ENCODE data around the gene TUBA3D. TPM values are rescaled to one million over a fixed set of nuclear protein-coding genes. Genes with fewer than 3 reads are reported as not detected.
"Not testable (repeated sequence)": the region's sequence is repeated elsewhere in the genome, so short reads cannot be mapped to it uniquely, and the experiment has no call there.

Gene TUBA3D
- total RNA-seq, 3 donors from 2014 or later = not detected

DNA sequence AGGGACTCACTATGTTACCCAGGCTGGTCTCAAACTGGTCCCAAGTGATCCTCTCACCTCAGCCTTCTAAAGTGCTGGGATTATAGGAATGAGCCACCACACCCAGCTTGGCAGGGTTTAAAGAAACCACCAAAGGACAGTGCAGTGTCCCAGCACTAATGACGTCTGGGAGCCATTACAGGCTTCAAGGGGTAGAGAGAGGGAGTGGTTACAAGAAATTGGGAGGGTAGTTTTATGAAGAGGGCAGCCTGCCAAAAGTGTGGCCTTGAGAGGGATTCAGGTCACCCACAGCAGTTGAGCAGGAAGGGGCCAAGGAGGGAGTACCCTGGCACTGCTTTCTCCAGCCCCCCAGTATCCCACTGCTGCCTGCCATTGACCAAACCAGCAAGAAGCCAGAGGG is 1.3 kb downstream of the TUBA3D start:
- not testable (repeated sequence) for H3K36me3 Mint-ChIP-seq (ENCODE audit: insufficient read depth); H3K4me1 Mint-ChIP-seq (ENCODE audit: low read depth)

DNA sequence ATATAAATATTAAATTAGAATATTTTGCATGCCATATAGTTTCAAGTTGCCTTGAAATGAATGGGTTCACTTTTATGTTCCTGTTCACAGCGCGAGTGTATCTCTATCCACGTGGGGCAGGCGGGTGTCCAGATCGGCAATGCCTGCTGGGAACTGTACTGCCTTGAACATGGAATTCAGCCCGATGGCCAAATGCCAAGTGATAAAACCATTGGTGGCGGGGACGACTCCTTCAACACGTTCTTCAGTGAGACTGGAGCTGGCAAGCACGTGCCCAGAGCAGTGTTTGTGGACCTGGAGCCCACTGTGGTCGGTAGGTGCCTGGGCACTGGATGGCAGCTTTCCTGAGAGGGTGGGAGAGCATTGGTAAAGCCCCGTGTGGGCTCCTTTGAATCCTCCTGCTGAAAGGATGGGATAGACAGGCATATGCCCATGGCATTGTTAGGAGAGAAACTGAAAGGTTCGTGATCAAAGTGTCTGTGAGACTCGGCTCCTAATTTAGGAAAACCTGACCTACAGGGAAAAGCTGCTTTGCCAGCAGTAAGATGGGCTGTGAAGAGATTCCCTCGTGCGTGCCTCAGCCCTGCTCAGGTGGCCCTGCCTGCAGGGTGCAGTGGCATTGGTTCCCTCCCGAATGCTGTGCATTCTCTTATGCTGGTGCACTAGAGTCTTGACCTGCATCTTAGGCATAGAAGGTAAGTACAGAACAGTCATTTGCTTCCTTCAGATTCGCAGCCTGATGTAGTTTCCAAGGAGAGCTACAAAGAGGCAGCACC is 2.3 kb downstream of the TUBA3D start:
- H3K9me3 Mint-ChIP-seq; H3K4me3 Mint-ChIP-seq; DNase-seq; H3K27me3 Mint-ChIP-seq (ENCODE audit: low read depth); H3K4me1 Mint-ChIP-seq (ENCODE audit: low read depth); ATAC-seq: not testable (repeated sequence)
- H3K36me3 Mint-ChIP-seq (ENCODE audit: insufficient read depth) = peaks cover 12% of the 10 kb centered on the region

More for the DNA sequence above, 1.3 kb downstream of the TUBA3D start:
- not testable (repeated sequence) for H3K4me3 Mint-ChIP-seq; H3K27me3 Mint-ChIP-seq (ENCODE audit: low read depth); H3K9me3 Mint-ChIP-seq; ATAC-seq; DNase-seq

DNA sequence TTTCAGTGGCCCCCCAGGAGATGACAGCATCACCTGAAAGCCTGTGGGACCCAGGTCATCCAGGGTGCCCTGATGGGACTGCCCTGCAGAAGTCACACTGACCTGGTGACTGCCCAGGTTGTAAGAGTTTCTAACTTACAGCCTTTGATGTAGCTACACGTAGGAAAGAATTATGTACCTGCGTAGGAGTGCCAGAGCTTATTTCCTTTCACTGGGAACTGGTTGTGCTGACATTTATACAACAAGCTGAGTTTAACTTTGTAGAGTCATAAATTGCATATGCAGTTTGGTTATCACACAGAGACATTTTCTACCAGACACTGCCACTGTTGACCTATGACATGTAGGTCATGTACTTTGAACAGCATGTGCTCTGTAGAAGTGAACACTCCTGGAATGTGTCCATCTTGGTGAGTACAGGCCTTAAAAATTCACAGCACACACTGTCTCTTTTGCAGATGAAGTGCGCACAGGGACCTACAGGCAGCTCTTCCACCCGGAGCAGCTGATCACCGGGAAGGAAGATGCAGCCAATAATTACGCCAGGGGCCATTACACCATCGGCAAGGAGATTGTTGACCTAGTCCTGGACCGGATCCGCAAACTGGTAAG is 3.0 kb downstream of the TUBA3D start:
- not testable (repeated sequence) for H3K4me3 Mint-ChIP-seq; DNase-seq; H3K9me3 Mint-ChIP-seq; ATAC-seq; H3K4me1 Mint-ChIP-seq (ENCODE audit: low read depth); H3K27me3 Mint-ChIP-seq (ENCODE audit: low read depth)
- peaks cover 12% of the 10 kb centered on the region for H3K36me3 Mint-ChIP-seq (ENCODE audit: insufficient read depth)

DNA sequence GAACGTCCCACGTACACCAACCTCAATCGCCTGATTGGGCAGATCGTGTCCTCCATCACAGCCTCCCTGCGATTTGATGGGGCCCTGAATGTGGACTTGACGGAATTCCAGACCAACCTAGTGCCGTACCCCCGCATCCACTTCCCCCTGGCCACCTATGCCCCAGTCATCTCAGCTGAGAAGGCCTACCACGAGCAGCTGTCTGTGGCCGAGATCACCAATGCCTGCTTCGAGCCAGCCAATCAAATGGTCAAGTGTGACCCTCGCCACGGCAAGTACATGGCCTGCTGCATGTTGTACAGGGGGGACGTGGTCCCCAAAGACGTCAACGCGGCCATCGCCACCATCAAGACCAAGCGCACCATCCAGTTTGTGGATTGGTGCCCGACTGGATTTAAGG is 4.4 kb downstream of the TUBA3D start:
- H3K36me3 Mint-ChIP-seq (ENCODE audit: insufficient read depth) = peaks cover 12% of the 10 kb centered on the region
- not testable (repeated sequence) for H3K27me3 Mint-ChIP-seq (ENCODE audit: low read depth); H3K4me3 Mint-ChIP-seq; H3K4me1 Mint-ChIP-seq (ENCODE audit: low read depth); DNase-seq; H3K9me3 Mint-ChIP-seq; ATAC-seq

DNA sequence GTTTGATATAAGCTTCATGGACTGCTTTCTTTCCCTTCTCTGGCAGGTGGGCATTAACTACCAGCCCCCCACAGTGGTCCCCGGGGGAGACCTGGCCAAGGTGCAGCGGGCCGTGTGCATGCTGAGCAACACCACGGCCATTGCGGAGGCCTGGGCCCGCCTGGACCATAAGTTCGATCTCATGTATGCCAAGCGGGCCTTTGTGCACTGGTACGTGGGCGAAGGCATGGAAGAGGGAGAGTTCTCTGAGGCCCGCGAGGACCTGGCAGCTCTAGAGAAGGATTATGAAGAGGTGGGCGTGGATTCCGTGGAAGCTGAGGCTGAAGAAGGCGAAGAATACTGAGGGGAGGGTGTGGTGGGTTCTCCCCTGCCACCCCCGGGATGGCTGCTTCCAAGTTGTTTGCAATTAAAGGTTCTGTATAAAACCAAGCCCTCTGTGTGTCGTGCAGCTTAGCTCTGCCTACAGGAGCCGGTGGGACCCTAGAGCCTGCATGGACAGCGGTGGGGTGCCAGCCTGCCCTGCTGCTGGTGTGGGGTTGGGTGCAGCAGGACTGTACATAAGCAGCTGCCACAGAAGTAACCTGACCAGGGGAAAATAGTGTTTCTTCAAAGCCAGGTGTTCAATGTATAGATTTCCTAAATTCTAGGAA is 6.7 kb downstream of the TUBA3D start:
- not testable (repeated sequence) for DNase-seq; H3K27me3 Mint-ChIP-seq (ENCODE audit: low read depth)
- H3K36me3 Mint-ChIP-seq (ENCODE audit: insufficient read depth) = peaks cover 14% of the 10 kb centered on the region

DNA sequence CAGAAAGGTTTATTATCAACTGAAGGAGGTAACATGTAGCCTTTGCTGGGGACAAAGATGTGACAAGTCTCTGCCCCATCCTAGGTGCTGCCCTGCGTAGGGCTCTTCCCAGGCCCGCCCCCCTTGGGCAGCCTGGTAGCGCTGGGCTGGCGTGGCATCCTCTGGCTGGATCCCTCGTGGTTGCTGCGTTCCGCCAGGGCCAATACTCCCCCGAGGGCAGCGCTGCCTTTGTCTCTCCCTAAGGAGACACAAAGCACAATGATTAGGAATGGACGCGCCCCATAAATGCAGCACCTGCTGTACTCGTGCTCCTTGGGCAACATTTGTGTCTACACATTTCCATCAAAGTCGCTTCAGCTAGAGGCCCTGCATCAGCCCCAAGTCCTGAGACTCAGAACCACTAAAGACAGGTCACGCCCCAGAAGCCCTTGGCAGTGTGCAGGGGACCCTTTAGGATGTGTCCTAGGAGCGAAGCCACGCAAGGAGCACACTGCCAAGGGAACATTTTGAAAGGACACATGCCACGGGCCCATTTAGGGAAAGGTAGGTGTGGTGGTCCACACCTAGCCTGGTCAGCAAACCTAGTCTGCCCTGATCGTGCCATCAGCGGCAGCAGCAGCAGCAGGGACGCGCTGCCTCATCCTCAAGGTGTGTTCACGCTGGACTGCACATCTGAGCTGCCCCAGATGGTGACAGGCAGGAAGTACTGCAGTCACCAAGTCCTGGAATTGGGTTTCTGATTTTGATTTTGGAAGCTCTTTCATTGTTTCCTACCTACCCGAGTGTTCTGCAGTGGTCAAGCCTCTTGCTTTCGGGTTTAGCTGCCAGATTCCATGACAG is 8.3 kb downstream of the TUBA3D start:
- not testable (repeated sequence) for ATAC-seq; H3K4me1 Mint-ChIP-seq (ENCODE audit: low read depth)

More for the DNA sequence above, 6.7 kb downstream of the TUBA3D start:
- H3K4me3 Mint-ChIP-seq; H3K9me3 Mint-ChIP-seq; H3K4me1 Mint-ChIP-seq (ENCODE audit: low read depth); ATAC-seq: not testable (repeated sequence)

DNA sequence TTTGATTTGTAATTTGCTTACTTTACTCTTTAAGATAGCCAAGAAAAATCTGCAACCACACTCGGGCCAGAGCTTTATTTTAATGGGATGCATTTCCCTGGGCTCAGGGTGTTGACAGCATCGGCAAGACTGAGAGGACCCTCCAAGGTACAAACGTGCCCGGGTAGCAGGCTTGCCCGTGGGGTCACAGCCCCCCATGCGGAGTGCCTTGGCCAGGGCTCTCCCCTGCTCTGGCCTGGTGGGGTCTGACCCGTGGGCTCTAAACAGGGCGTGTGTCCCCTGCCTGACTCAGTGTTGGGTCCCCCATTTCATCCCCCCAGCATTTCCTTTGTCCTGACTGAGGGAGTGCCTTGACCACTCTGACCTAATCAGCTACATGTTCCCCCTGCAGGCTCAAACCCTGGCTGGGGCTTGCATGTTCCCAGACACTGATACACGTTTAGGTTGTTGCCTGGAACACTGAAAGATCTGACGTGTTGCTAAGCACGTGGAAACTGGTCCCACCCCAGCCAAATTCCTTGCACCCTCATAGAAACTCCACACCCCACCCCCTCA is 9.1 kb downstream of the TUBA3D start:
- ATAC-seq; H3K9me3 Mint-ChIP-seq; DNase-seq; H3K27me3 Mint-ChIP-seq (ENCODE audit: low read depth); H3K4me3 Mint-ChIP-seq: not testable (repeated sequence)
- peaks cover 10% of the 10 kb centered on the region for H3K4me1 Mint-ChIP-seq (ENCODE audit: low read depth)
- H3K36me3 Mint-ChIP-seq (ENCODE audit: insufficient read depth) = peaks cover 13% of the 10 kb centered on the region

More for the DNA sequence above, 8.3 kb downstream of the TUBA3D start:
- H3K27me3 Mint-ChIP-seq (ENCODE audit: low read depth); H3K9me3 Mint-ChIP-seq; DNase-seq; H3K4me3 Mint-ChIP-seq: not testable (repeated sequence)
- peaks cover 17% of the 10 kb centered on the region for H3K36me3 Mint-ChIP-seq (ENCODE audit: insufficient read depth)

DNA sequence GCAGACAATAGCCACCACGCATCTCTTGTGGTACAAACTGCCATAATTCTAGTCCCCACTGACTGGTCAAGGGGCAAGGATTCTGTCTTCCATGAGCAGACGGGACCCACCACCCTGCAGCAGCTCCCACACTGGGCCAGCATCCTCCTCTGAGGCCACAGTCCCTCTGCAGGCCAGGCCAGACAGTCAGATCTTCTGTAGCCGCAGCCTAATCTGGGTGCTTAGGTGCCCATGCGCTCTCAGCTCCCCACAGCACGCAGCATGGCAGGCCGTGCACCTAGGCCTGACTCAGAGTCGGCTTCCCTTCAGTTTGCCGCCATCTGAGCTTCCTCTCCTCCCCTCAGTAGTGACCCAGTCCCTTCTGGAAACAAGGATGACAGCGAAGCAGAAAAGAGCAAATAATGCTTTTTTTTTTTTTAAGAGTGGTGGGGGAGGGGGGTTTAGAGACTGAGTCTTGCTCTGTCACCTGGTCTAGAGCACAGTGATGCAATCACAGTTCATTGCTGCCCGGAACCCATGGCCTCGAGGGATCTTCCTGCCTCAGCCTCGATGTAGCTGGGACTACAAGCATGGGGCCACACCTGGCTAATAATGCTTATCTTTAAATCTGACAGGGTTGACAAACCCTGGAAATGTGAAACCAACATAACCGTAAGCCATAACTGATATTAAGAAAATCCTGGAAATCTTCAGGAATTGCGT is 10.4 kb downstream of the TUBA3D start:
- peaks cover 13% of the 10 kb centered on the region for H3K36me3 Mint-ChIP-seq (ENCODE audit: insufficient read depth)
- H3K4me3 Mint-ChIP-seq; ATAC-seq; H3K27me3 Mint-ChIP-seq (ENCODE audit: low read depth); DNase-seq; H3K9me3 Mint-ChIP-seq: not testable (repeated sequence)
- H3K4me1 Mint-ChIP-seq (ENCODE audit: low read depth) = peaks cover 21% of the 10 kb centered on the region

DNA sequence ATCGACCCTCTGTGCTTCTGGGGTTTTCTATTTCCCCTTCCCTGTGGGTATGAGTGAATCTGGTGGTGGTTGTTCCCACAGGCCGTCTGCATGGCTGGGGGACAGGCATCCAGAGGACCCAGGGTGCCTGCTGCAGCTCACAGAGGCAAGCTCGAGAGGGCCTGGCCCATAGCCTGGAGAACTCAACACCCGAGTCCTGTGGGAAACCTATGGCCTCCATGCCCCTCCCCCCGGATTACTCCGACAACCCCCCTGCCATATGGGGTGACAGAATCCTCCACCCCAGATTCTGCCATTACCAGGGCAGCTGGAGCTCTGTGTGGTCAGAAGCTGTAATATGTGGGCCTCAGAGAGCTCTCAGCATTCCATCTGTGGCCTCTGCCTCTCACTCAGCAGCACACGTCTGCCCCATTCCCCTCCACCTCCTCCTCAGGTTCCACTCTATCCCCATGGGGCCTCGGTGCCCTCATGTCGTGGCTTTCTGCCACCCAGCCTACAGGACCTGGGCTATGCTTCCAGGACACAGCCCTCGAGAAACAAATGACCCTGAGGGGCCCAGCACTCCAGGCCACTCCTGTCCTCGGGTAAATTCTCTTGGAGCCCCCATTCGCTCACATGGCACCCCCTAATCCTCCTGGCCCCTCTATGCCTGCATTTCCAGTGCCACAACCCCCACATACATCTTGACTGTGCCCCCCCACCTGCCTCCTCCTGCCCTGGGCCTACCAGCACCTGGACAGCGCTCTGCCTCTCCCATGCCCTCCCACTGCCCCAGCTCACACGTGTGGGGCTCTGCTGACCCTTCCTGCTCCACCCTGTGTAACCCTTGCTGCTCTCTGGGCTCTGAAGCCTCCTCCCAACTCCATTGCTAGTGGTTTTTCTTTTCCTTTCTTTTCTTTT is 12.6 kb downstream of the TUBA3D start:
- ATAC-seq (no peak), DNase-seq (no peak)
- Mint-ChIP-seq H3K27me3 (ENCODE audit: low read depth) (no peaks in the 10 kb centered on the region), H3K9me3 (no peaks in the 10 kb centered on the region), H3K36me3 (ENCODE audit: insufficient read depth) (peaks cover 5% of the 10 kb centered on the region), H3K4me1 (ENCODE audit: low read depth) (peaks cover 26% of the 10 kb centered on the region), H3K4me3 (no peak overlapping the region)

DNA sequence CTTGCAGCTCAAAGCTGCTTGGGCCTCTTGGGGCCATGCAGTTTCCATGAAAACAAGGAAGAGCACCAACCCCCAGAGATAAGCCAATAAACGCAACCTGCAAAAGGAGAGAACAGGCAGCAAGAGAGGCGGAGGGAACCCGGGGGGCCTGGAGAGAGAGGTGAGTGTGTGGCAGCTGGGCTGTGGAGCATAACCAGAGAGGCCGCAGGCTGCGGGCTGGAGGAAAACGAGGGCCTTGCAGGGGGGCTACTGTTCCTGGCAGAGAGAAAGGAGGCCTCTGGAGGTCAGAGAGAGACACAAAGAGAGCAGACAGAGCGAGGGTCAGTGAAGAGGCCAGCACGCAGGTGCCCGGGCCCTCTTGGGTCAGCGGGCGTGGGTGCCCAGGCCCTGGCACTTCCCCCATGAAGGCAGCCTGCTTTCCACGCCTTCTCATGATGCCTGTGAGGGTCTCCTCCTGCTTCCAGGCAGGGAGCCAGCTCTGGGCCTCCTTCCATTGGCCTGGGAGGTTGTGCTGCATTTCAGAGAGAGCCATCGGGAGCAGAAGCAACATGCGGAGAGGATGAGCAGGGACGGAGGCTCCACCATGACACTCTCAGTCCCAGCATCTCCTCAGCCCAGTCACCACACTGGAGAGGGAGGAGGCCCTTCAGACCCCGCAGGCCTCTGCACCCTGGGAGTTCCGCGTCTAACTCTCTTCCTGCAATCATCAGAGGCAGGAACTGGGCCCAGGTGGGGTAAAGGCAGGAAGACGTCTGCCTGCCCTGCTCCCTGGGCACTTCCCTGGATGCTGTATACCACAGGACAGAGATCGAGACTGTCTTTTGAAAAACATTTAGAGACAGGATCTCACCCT is 14.9 kb downstream of the TUBA3D start:
- H3K4me1 Mint-ChIP-seq (ENCODE audit: low read depth) = peaks cover 33% of the 10 kb centered on the region
- not testable (repeated sequence) for H3K9me3 Mint-ChIP-seq, ATAC-seq

DNA sequence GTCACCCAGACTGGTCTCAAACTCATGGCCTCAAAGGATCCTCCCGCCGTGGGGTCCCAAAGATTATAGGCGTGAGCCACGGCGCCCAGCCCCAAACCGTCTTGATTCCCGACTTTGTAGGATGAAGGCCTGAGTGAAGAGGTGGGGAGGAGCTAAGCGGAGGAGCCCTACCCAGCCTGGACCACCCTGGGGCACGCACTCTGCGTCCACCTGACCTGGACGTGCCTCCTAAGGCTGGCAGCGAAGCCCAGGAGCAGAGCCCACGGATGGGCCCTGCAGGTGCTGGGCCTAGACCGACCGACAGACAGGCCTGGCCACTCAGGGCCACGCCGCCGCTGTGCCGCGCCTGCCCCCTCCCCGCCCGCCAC is 15.5 kb downstream of the TUBA3D start:
- not testable (repeated sequence) for H3K27me3 Mint-ChIP-seq (ENCODE audit: low read depth)
- ATAC-seq = peak; percentile 4 to 7

More for the DNA sequence above, 14.9 kb downstream of the TUBA3D start:
- H3K4me3 Mint-ChIP-seq = peak overlapping the region; percentile 86
- peak; percentile 18 for DNase-seq
- H3K27me3 Mint-ChIP-seq (ENCODE audit: low read depth); H3K36me3 Mint-ChIP-seq (ENCODE audit: insufficient read depth): not testable (repeated sequence)

DNA sequence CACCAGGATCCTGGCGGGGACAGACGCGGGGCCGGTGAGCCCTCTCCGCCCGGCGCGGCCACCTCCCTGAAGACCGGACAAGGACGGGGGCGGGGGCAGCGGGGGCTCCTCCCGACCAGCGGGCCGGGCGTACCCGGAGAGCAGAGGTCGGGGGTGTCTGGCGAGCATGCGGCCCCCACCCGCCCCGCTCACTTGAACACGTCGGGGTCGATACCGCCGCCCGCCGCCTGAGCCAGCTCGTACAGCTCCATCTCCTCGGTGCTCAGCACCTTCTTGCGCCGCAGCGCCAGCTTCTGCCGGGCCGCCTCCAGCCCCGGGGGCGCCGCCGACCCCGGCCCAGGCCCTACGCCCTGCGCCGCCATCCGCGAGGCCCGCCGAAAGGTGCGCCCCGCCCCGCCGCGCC is 16.1 kb downstream of the TUBA3D start, which contains the start of gene MZT2A:
MZT2A (minus strand) TSS at position 383 of the 403 bp plus-strand sequence; CDS start at position 362, 21 bp downstream.
- not testable (repeated sequence) for H3K36me3 Mint-ChIP-seq (ENCODE audit: insufficient read depth); H3K9me3 Mint-ChIP-seq; DNase-seq; H3K27me3 Mint-ChIP-seq (ENCODE audit: low read depth)
- Mint-ChIP-seq H3K4me1 (ENCODE audit: low read depth) (peaks cover 33% of the 10 kb centered on the region), H3K4me3 (peak within 1 kb of the TSS; percentile 96)
- peak; percentile 4 to 13 for ATAC-seq

More for the DNA sequence above, 15.5 kb downstream of the TUBA3D start:
- not testable (repeated sequence) for DNase-seq; H3K36me3 Mint-ChIP-seq (ENCODE audit: insufficient read depth); H3K9me3 Mint-ChIP-seq
- peak overlapping the region; percentile 86 for H3K4me3 Mint-ChIP-seq
- H3K4me1 Mint-ChIP-seq (ENCODE audit: low read depth) = peaks cover 33% of the 10 kb centered on the region
